HG03442 (cell line): Measurements from ENCODE around the gene CACNG4.

Experiments used
- ATAC-seq: cut with Tn5 transposase; IDR thresholded peaks from one replicate; pipeline ENCODE4 v1.9.1; 2021; ENCODE audit warnings: mild to moderate bottlenecking, moderate library complexity; ENCODE audit not compliant: unreplicated experiment

The CACNG4 gene

GRCh38 chr17:66983414-66984021 is 19.0 kb downstream of the CACNG4 start:
- no peak for ATAC-seq

- ATAC-seq, result no peak
Observed at GRCh38 chr17:66984730-66985129, 20.2 kb downstream of the CACNG4 start.

- no peak for ATAC-seq
Observed at GRCh38 chr17:66985338-66986237, 21.1 kb downstream of the CACNG4 start.

GRCh38 chr17:66986659-66987058 is 22.2 kb downstream of the CACNG4 start:
- ATAC-seq, result no peak

GRCh38 chr17:66987059-66987616 is 22.6 kb downstream of the CACNG4 start:
- ATAC-seq, result no peak

DNA sequence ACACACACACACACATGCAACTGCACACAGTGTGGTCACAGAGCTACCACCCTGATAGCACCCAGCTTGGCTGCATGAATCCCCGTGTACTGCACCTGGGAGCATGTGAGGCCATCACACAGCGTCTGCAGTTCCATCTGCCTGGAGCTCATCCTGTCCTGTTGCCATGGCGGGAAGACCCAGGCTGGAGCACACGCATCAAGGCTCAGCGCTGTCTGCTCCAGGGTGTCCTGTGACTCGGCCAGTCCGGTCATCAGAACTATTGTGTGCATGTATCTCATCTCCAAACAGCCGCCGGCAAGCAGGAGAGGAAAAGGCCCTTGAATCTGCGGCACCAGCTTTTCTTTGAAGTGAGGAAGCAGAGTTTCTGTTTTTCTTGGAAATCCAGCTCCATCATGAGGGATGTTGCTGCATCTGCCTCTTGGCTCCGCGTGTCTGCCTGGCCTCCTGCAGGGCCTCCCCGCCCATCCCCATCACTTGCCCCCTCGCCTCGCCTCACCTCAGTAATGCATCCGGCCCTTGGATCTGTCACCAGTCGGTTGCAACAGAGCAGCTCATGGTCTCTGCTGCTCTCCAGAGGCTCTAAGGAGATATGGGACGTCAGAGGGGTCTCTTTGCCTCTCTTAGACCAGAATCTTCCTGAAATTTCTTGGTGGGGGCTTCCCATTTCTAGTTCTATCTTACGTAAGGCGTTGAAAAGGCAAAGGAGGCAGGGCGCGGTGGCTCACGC is 23.7 kb downstream of the CACNG4 start:
- ATAC-seq, result no peak

- ATAC-seq, result no peak
Observed at GRCh38 chr17:66989076-66989475, 24.6 kb downstream of the CACNG4 start.

- ATAC-seq, result no peak
Observed at GRCh38 chr17:66989579-66989978, 25.1 kb downstream of the CACNG4 start.

GRCh38 chr17:66990047-66990446 is 25.5 kb downstream of the CACNG4 start:
- no peak for ATAC-seq

DNA sequence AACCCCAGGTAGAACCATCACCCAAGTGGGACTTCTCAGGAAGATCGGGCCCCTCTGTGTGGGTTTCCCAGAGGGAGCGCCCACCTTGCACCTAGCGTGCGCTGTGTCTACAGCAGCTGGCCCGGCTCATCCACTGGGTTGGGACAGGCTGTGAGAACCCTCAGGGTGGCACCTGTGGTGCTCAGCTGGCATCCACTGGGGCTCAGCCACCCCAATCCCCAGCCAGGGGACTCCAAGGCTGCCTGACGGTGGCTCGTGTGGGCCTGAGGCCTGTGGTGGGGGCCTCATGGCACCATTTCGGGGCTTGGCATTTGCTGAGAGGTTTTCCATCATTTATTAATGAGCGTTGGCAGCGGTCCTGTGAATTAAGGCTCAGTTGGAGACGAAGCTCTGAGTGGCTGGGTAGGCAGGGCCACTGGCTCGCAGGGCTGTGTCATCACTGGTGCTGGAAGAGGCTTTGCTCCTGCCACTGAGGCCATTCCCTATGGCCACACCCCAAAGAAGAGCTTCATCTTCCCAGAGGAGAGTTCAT is 28.5 kb downstream of the CACNG4 start:
- no peak for ATAC-seq

DNA sequence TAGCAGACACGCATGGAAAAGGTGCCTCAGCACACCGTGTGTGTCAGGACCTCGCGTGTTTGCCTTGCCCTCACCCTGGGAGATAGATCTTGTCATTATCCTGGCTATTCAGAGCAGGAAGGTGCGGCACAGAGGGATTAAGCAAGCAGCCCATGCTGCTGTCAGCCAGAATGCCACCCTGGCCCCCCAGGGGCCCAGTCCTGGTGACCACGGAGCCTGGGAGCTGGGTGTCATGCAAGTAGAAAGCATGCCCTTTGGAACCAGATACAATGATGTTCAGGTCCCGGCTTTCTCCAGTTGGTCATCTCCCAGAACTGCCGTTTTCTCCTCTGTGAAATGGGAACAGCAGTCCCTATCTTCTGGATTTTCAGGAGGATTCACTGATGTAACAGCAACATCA is 29.9 kb downstream of the CACNG4 start:
- no peak for ATAC-seq

DNA sequence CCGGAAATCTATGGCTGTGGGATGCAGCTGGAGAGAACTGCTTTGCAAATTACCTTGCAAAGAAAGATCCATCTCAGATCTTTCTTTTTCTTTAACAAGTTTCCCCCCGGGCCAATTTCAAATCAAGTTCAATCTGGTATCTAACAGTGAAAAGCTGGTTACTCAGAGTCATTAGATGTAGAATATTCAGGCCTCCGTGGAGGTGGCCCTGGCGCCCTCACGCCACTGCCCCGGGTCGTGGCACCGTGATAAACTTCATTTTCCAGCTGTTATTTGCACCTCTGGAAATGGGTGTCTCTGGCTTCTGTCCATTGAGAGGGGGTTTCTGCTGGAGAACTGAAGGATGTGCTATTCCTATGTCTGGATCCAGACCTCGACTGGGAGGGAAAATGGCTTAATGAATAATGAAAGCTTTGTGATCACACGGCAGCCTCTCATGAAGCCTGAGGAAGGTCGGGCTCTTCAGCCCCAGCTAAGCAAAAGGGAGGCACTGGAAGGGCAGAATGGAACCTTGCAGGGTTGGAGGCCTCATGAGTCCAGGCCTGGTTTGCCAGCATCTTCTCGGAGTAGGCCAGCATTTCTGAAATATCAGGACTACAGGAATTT is 30.5 kb downstream of the CACNG4 start:
- no peak for ATAC-seq

DNA sequence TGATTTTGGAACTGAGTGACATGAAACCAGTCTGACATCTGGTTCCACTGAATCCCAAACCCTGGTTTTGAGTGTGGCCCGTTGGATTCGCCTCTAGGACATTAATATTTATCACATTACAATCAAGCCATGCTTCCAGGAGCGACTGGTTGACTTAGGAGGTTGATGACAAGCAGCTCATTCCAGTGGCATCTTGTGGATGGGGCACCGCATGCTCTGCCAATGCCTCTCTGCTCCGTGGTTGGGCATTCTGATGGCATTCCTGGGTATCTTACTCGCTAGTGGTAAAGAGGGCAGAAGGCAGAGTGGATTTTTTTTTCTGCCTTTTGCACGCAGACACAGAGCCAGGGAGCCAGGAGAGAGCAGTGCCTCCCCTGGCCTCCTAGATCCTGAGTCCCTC is 31.4 kb downstream of the CACNG4 start:
- ATAC-seq, result no peak

DNA sequence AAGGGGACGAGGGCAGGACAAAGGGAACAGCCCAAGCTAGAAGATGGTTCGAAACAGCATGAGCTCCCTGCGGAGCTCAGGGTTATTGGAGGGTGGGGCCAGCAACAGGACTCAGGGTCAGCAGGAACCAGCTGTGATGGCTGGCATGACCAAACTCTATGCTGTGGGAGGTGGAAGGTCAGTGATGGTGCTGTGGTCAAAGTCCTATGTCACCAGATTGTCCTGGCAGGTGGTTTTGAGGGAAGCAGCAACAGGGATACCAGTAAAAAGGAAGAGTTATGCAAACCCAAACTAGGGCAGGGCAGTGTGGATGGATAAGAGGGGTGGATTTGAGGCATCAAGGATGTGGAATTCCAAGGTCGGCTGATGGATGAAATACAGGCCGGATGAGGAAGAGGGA is 32.4 kb downstream of the CACNG4 start:
- no peak for ATAC-seq

DNA sequence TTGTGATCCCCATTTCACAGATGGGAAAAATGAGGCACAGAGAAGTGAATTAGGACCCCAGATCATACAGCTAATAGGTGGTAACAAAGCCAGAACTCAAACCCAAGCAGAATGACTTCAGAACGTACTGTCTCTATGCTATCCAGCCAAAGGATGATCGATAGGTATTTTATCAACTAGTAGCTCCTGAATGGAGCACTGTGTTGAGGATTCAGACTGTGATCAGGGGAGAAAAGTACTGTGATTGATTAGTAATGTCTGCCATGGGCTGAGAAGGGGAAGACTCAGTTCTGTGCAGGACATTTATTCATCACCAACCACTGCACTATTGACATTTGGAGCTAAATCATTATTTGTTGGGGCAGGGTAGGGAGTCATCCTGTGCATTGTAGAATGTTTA is 38.7 kb downstream of the CACNG4 start:
- no peak for ATAC-seq

DNA sequence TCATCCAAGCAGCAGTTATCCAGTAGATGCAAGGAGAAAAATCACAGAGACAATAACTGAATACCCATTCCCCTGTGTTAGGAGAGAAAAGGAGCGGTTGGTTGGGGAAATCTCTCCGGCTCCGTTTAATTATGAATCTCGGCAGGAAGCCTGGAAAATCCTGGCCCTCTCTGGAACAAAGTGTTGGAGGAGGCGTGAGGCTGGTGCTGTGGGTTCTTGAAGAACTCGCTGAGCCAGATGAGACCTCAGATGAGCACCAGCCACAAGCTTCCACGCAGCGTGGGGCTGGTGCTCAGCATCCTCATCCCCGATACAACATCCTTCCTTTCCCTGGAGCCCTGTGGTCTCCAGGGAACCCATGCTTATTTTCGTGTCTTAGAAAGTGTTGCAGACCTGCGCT is 39.7 kb downstream of the CACNG4 start:
- no peak for ATAC-seq

DNA sequence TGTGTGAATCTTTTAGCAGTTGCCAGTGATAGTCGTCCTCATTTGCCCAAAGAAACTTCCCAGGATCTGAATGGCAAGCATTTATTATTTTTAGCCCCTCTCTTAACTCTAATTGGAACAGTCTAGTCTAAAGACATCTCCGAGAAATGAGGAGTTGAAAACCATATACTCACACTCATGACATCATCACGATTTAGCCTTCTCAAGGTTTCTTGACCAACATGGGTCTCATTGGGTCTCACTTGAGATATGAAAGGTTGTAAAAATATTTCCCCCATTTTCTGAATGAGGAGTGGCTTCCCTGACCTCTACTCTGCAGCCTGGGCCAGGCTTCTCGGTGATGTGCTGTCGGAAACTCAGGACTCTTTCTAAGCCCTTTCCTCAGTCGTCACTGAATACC is 42.8 kb downstream of the CACNG4 start:
- ATAC-seq, result no peak

GRCh38 chr17:67008101-67008500 is 43.6 kb downstream of the CACNG4 start:
- no peak for ATAC-seq

DNA sequence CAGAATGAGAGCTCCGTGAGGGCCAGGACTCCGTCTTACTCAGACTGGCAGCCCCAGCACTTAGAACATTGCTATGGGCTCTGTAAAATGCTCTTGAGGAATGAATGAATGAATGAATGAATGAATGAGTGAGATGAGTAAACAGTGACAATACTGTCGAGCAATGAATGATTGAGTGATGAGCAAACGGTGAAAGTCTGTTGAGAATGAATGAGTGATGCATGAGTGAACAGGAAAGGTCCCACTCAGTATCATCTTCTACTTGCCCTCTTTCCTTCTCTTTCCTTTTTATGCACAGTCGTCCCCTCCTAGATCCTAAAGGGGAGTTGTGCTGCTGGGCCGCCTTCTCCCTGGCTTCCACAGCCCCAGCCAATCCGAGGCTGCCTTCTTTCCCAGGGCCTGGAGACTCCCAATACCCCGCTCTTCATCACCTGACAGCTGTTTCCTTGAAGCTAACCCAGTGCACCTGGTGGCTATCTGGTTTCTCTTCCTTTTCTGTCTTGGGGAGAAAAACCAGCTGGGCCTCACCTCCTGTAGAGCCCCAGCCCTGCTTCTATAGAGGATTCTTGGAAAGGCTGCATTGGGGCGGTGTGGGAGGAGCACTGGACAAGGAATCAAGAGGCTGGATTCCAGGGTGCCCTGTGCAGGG is 47.1 kb downstream of the CACNG4 start:
- no peak for ATAC-seq

- ATAC-seq, result no peak
Observed at GRCh38 chr17:67013891-67014290, 49.4 kb downstream of the CACNG4 start.
